HL-60 (cell line): ENCODE results near the gene ITGA2B.

Source experiments
- DNase-seq, 2 experiments: peaks; one replicate each; pipeline ENCODE4 v3.0.0-alpha.2; 2010 to 2020; ENCODE audit warnings: low read depth in 1 of 2, low spot score in 1 of 2
- H3K27ac ChIP-seq: fragments of 250-450 bp; sonication (Bioruptor Pico); replicated peaks from 2 replicates; pipeline ENCODE4 v1.5.1; 2020; ENCODE audit warnings: mild to moderate bottlenecking, moderate library complexity
- H3K27me3 ChIP-seq: fragments of 250-450 bp; sonication (Bioruptor Pico); 2 replicates; pipeline ENCODE4 v1.5.1; 2021; ENCODE audit warnings: mild to moderate bottlenecking, moderate library complexity; ENCODE audit not compliant: insufficient read depth, poor library complexity, severe bottlenecking
- H3K4me3 ChIP-seq: replicated peaks from 2 replicates; pipeline ENCODE4 v1.5.1; 2011; ENCODE audit warnings: mild to moderate bottlenecking, control low read depth, low read length; ENCODE audit not compliant: insufficient read depth
- GABPA ChIP-seq: IDR thresholded peaks from 2 replicates; pipeline ENCODE4 v1.6.1; 2012; ENCODE audit warnings: low read depth
- POLR2AphosphoS5 ChIP-seq: IDR thresholded peaks from 2 replicates; pipeline ENCODE4 v1.6.1; 2012; ENCODE audit warnings: low read depth
- SPI1 ChIP-seq: IDR thresholded peaks from 2 replicates; pipeline ENCODE4 v1.6.1; 2012; ENCODE audit warnings: low read depth, mild to moderate bottlenecking, borderline replicate concordance
- long read RNA-seq: library from polyadenylated mRNA; unstranded; transcript quantifications from one replicate; pipeline ENCODE4 v2.0.0, GENCODE V29; 2020
- TF ChIP-seq, protein P1 (sequence below): IDR thresholded peaks from one replicate; pipeline ENCODE4 v1.5.1; 2011; ENCODE audit warnings: low read length, control low read depth, inconsistent platforms; ENCODE audit not compliant: insufficient read depth
- TF ChIP-seq, protein P2 (sequence below): IDR thresholded peaks from 2 replicates; pipeline ENCODE4 v1.6.1; 2012; ENCODE audit warnings: low read depth; ENCODE audit not compliant: insufficient replicate concordance

ITGA2B gene
- long read RNA-seq, result 0 reads

DNA sequence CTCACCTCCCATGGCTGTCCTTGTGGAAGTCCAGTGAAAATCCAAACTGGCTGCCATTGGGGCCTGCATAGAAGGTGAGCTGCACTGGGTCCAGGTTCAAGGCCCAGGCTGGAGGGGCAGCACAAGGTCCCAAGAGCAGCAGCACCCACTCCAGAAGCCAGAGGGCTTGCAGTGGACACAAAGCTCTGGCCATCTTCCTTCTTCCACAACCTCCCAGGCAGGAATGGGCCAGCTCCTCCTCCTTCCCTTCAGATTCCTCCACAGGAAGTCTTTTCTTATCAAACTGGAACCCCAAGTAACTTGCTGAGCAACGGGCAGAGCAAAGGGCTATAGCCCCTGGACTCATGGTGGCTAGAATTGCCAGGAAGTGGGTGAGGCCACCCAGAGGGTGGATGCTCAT lies at the start of gene ITGA2B:
Gene ITGA2B, minus strand, starts transcription at position 369 of the 400 bp plus-strand sequence. Its CDS starts 176 bp downstream, at position 193.
- no peaks in the 10 kb centered on the region for H3K27me3 ChIP-seq
- no peak within 1 kb of the TSS for H3K4me3 ChIP-seq
- DNase-seq, result no peak
- H3K27ac ChIP-seq, result peak within 1 kb of the TSS; percentile 61
- TF ChIP-seq, protein P1, sequence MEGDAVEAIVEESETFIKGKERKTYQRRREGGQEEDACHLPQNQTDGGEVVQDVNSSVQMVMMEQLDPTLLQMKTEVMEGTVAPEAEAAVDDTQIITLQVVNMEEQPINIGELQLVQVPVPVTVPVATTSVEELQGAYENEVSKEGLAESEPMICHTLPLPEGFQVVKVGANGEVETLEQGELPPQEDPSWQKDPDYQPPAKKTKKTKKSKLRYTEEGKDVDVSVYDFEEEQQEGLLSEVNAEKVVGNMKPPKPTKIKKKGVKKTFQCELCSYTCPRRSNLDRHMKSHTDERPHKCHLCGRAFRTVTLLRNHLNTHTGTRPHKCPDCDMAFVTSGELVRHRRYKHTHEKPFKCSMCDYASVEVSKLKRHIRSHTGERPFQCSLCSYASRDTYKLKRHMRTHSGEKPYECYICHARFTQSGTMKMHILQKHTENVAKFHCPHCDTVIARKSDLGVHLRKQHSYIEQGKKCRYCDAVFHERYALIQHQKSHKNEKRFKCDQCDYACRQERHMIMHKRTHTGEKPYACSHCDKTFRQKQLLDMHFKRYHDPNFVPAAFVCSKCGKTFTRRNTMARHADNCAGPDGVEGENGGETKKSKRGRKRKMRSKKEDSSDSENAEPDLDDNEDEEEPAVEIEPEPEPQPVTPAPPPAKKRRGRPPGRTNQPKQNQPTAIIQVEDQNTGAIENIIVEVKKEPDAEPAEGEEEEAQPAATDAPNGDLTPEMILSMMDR, result no peak
- TF ChIP-seq, protein P2, sequence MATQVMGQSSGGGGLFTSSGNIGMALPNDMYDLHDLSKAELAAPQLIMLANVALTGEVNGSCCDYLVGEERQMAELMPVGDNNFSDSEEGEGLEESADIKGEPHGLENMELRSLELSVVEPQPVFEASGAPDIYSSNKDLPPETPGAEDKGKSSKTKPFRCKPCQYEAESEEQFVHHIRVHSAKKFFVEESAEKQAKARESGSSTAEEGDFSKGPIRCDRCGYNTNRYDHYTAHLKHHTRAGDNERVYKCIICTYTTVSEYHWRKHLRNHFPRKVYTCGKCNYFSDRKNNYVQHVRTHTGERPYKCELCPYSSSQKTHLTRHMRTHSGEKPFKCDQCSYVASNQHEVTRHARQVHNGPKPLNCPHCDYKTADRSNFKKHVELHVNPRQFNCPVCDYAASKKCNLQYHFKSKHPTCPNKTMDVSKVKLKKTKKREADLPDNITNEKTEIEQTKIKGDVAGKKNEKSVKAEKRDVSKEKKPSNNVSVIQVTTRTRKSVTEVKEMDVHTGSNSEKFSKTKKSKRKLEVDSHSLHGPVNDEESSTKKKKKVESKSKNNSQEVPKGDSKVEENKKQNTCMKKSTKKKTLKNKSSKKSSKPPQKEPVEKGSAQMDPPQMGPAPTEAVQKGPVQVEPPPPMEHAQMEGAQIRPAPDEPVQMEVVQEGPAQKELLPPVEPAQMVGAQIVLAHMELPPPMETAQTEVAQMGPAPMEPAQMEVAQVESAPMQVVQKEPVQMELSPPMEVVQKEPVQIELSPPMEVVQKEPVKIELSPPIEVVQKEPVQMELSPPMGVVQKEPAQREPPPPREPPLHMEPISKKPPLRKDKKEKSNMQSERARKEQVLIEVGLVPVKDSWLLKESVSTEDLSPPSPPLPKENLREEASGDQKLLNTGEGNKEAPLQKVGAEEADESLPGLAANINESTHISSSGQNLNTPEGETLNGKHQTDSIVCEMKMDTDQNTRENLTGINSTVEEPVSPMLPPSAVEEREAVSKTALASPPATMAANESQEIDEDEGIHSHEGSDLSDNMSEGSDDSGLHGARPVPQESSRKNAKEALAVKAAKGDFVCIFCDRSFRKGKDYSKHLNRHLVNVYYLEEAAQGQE, result no peak
- TF ChIP-seq SPI1 (no peak), GABPA (no peak), POLR2AphosphoS5 (no peak)

DNA sequence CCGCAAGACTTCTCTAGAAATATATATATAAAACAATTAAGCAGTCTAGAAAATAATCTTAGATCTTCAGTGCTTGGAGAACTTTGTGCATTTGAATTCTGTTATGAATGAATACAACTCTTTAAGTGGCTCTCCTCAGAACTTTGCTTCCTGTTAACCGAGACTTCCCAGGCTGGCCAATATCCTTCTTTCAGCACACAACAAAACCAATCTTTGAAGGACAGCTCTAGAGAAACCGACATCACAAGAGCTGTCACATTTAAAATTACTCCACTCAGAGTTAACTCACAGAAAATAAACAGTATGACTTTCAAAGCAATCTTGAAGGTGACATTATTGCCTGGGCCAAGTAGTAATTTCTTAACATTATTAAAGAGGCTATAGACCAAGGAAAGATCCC lies 49.7 kb upstream of the ITGA2B start:
- no peak overlapping the region for H3K27ac ChIP-seq

DNA sequence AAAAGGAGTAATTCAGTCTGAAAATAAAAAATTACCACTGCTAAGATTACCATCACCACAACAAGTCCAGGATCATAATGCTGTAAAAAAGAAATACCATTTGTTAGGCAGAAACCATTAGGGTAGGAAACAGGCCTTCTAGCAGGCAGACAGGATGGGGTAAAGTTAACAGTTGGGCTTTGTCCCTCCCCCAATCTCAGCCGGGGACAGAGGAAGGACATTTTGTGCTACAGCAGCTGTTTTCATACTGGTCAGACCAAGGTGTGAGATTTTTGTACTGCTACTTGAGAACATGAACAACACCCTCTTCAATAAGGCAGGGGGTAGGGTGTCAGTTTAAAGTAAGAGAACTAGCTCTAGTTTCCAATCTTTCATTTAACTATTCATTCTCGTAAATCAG lies 49.2 kb upstream of the ITGA2B start:
- Histone ChIP-seq H3K4me3 (no peak overlapping the region), H3K27me3 (no peaks in the 10 kb centered on the region), H3K27ac (no peak overlapping the region)
- no peak for DNase-seq
- TF ChIP-seq, protein P1, result no peak
- TF ChIP-seq GABPA (no peak), POLR2AphosphoS5 (no peak), SPI1 (no peak)
- TF ChIP-seq, protein P2, result no peak

More for the DNA sequence above, 49.7 kb upstream of the ITGA2B start:
- H3K27me3 ChIP-seq, result no peaks in the 10 kb centered on the region
- H3K4me3 ChIP-seq, result no peak overlapping the region
- TF ChIP-seq, protein P1, result no peak
- no peak for TF ChIP-seq POLR2AphosphoS5
- no peak for DNase-seq

DNA sequence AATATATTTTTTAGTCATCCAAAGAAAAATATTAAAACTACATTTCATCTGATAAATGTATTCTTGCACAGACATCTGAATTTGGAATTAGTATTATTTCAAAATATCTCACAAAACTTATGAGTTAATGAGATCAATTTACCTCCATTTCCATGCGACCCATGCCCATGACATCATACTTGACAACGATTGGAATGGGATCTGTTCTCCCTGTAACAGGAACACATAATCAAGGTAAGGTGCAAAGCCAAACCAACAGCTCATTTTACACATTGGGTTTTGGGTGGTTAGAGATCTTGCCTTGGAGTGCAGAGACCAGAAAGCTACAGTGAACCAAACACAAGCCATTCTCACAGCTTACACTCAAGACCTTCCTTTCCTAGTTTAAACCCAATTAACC lies 46.9 kb upstream of the ITGA2B start:
- Histone ChIP-seq H3K27ac (no peak overlapping the region), H3K27me3 (no peaks in the 10 kb centered on the region), H3K4me3 (no peak overlapping the region)
- DNase-seq, result no peak
- TF ChIP-seq SPI1 (no peak), POLR2AphosphoS5 (no peak), GABPA (no peak)
- TF ChIP-seq, protein P2, result no peak
- TF ChIP-seq, protein P1, result no peak
